Adrenal gland (tissue), 12 donors: ENCODE measurements around the gene WDR1. TPM values are rescaled to one million over a fixed set of nuclear protein-coding genes. Genes with fewer than 3 reads are reported as not detected.

ENCODE experiments used
- DNase-seq, 7 donors: peaks; one replicate each; pipeline ENCODE4 v3.0.0-alpha.2; 2019 to 2020
- H3K27ac ChIP-seq, 5 donors: fragments of 200-600 bp; sonication (generic) in 4 of 5; 1 replicate in 3 of 5; 2 replicates in 2 of 5; pipeline versions ENCODE4 v1.5.1 to v1.8.0; 2016 to 2020; ENCODE audit warnings: mild to moderate bottlenecking in 1 of 5
- H3K27me3 ChIP-seq: fragments of 200-600 bp; 2 replicates; pipeline ENCODE4 v1.8.0; 2021
- H3K36me3 ChIP-seq, 2 donors: fragments of 200-600 bp; replicated peaks in 1 of 2; 1 replicate in 1 of 2; 2 replicates in 1 of 2; pipeline versions ENCODE4 v1.5.1 to v1.8.0; 2018 to 2022
- H3K4me1 ChIP-seq, 2 donors: fragments of 200-600 bp; replicated peaks in 1 of 2; 1 replicate in 1 of 2; 2 replicates in 1 of 2; pipeline versions ENCODE4 v1.5.1 to v1.8.0; 2018 to 2021
- H3K4me3 ChIP-seq, 4 donors: fragments of 200-600 bp; sonication (generic) in 3 of 4; one replicate each; pipeline ENCODE4 v1.5.1; 2016 to 2018
- H3K9me3 ChIP-seq, 3 donors: fragments of 200-600 bp; sonication (generic) in 1 of 3; replicated peaks in 1 of 3; 1 replicate in 2 of 3; 2 replicates in 1 of 3; pipeline versions ENCODE4 v1.5.1 to v1.8.0; 2016 to 2021
- CTCF ChIP-seq, 6 experiments: fragments of 450-650 bp in 4 of 6; fragments of 200-600 bp in 2 of 6; sonication (generic) in 1 of 6; IDR thresholded peaks; 1 replicate in 5 of 6; 2 replicates in 1 of 6; pipeline versions ENCODE4 v1.5.1 to v1.8.0; 2016 to 2021; ENCODE audit warnings: antibody characterized with exemption in 6 of 6, mild to moderate bottlenecking in 2 of 6, moderate library complexity in 1 of 6
- POLR2A ChIP-seq, 2 donors: fragments of 450-650 bp; IDR thresholded peaks; one replicate each; pipeline ENCODE4 v1.6.1; 2017; ENCODE audit warnings: antibody characterized with exemption in 2 of 2, mild to moderate bottlenecking in 2 of 2, moderate library complexity in 1 of 2
- WGBS, 4 donors: extraction: QIAGEN DNeasy Blood & Tissue Kit in 2 of 4; methylation state at CpG; one replicate each; pipeline versions ENCODE4 v1.1.5 to v1.1.7; 2013 to 2017; 5-methylcytosine and 5-hydroxymethylcytosine counted together
- intact Hi-C, 2 donors: fragments of 100-400 bp; cut with DNase I; formaldehyde crosslinking; loops; one replicate each; pipeline versions ENCODE4 v1.14.1 to v1.15.0; 2022 to 2023
- polyA plus RNA-seq, 3 donors: library from polyadenylated mRNA; stranded (reverse); fragments of 200-250 nt in 2 of 3; fragments of 350-450 nt in 1 of 3; fragmentation: Illumina TruSeq in 1 of 3; extraction: RNeasy Lipid Tissue Mini Kit (QIAGEN cat#74804) in 1 of 3; gene quantifications; one replicate each; pipeline ENCODE4 v1.2.3, GENCODE V29; 2013 to 2014
- total RNA-seq, 9 donors: library from RNA; depleted of rRNA in 4 of 9; stranded (reverse); fragments of >200 nt in 4 of 9; fragments of 120-200 nt in 1 of 9; fragmentation: NEBNext Ultra II Directional in 1 of 9; extraction: Animal tissue kit (Norgen Biotek cat#: 25700) in 1 of 9; gene quantifications; one replicate each; pipeline versions ENCODE4 v1.1.0 to v1.2.4, GENCODE V29; 2013 to 2023
- donor health status: healthy with polysubstance abuse.
- donor health status: Bipolar disorder and iron deficiency.
- donor health status: DM: yes; HTN: yes; CAD: no.
- donor health status: DM: no; HTN: no; CAD: no.
- donor health status: DM: no; HTN: no; CAD: no.
- donor health status: DM: yes; HTN: yes; CAD: no.

WDR1 gene
- total and polyA plus RNA-seq, 12 donors: 66.5 to 228 (median 143) TPM

- TF ChIP-seq POLR2A (IDR thresholded peaks at IDR 0.05): no peak
- TF ChIP-seq CTCF (IDR thresholded peaks at IDR 0.05): no peak
- Histone ChIP-seq H3K36me3 (peaks cover 0 to 73% of the 10 kb centered on the region in 2 donors), H3K9me3 (no peaks in the 10 kb centered on the region), H3K27ac (peak overlapping the region in 2 of 5 donors; percentile 65 to 79), H3K27me3 (no peaks in the 10 kb centered on the region), H3K4me3 (no peak overlapping the region), H3K4me1 (peaks cover 12 to 43% of the 10 kb centered on the region in 2 donors)
- 91 to 96% (median 93%) methylated on average over 18 to 19 of the region's 19 CpGs for WGBS, 4 donors
- DNase-seq: no peak
- intact Hi-C loops: no loop called here
These were observed 24.9 kb downstream of the WDR1 start for GRCh38 chr4:10091531-10092181.

GRCh38 chr4:10090467-10091250 is 25.9 kb downstream of the WDR1 start:
- Histone ChIP-seq H3K36me3 (peaks cover 0 to 83% of the 10 kb centered on the region in 2 donors), H3K27me3 (no peaks in the 10 kb centered on the region), H3K9me3 (no peaks in the 10 kb centered on the region), H3K4me3 (no peak overlapping the region), H3K4me1 (peaks cover 2 to 33% of the 10 kb centered on the region in 2 donors), H3K27ac (no peak overlapping the region)
- no peak for DNase-seq
- 90 to 98% (median 94%) methylated on average over 8 to 21 of the region's 21 CpGs for WGBS, 4 donors
- intact Hi-C loops: no loop called here
- TF ChIP-seq POLR2A (IDR thresholded peaks at IDR 0.05) (no peak), CTCF (IDR thresholded peaks at IDR 0.05) (no peak)

GRCh38 chr4:10089346-10089745 is 27.3 kb downstream of the WDR1 start:
- DNase-seq: no peak
- Histone ChIP-seq H3K9me3 (no peaks in the 10 kb centered on the region), H3K36me3 (peaks cover 0 to 90% of the 10 kb centered on the region in 2 donors), H3K27me3 (no peaks in the 10 kb centered on the region), H3K4me1 (peaks cover 0 to 23% of the 10 kb centered on the region in 2 donors), H3K4me3 (no peak overlapping the region), H3K27ac (no peak overlapping the region)
- TF ChIP-seq CTCF (IDR thresholded peaks at IDR 0.05): peak in 1 of 6 experiments; percentile 11
- no peak for TF ChIP-seq POLR2A (IDR thresholded peaks at IDR 0.05)
- intact Hi-C loops: no loop called here
- WGBS, 4 donors: 87 to 94% (median 90%) methylated on average over 11 of the region's 11 CpGs

- no peak for DNase-seq
- Histone ChIP-seq H3K27ac (no peak overlapping the region), H3K4me3 (no peak overlapping the region), H3K27me3 (no peaks in the 10 kb centered on the region), H3K9me3 (no peaks in the 10 kb centered on the region), H3K36me3 (peaks cover 0 to 95% of the 10 kb centered on the region in 2 donors), H3K4me1 (peaks cover 0 to 13% of the 10 kb centered on the region in 2 donors)
- intact Hi-C loops: no loop called here
- TF ChIP-seq CTCF (IDR thresholded peaks at IDR 0.05): no peak
- TF ChIP-seq POLR2A (IDR thresholded peaks at IDR 0.05): no peak
- WGBS, 4 donors: 85 to 93% (median 91%) methylated on average over 28 of the region's 28 CpGs
These were observed 28.2 kb downstream of the WDR1 start for GRCh38 chr4:10088135-10089010.
